ACHN (cell line): ENCODE data around the gene KCNJ5.
A peak's percentile ranks its signal among the peaks of the same experiment; 100 is the strongest.
"Not testable (repeated sequence)": the region's sequence is repeated elsewhere in the genome, so short reads cannot be mapped to it uniquely, and the experiment has no call there.

ENCODE experiments used
- DNase-seq: peaks from one replicate; pipeline ENCODE4 v3.0.0-alpha.2; 2015
- in situ Hi-C: cut with HindIII; loops from 2 replicates; pipeline ENCODE4 v1.10.0; 2017; ENCODE audit warnings: low sequenced_read_pairs, low pct_ligation_motif_present, low pct_unique_long_range_greater_than_20kb

Gene KCNJ5

GRCh38 chr11:128906185-128907050, 15.3 kb downstream of the KCNJ5 start:
- in situ Hi-C loops: no loop called here
- no peak for DNase-seq

- DNase-seq: no peak
- in situ Hi-C loops: no loop called here
Measured at GRCh38 chr11:128907585-128907984, 16.4 kb downstream of the KCNJ5 start.

- peak; percentile 69 for DNase-seq
Measured at GRCh38 chr11:128908391-128909246, 17.5 kb downstream of the KCNJ5 start.

DNA sequence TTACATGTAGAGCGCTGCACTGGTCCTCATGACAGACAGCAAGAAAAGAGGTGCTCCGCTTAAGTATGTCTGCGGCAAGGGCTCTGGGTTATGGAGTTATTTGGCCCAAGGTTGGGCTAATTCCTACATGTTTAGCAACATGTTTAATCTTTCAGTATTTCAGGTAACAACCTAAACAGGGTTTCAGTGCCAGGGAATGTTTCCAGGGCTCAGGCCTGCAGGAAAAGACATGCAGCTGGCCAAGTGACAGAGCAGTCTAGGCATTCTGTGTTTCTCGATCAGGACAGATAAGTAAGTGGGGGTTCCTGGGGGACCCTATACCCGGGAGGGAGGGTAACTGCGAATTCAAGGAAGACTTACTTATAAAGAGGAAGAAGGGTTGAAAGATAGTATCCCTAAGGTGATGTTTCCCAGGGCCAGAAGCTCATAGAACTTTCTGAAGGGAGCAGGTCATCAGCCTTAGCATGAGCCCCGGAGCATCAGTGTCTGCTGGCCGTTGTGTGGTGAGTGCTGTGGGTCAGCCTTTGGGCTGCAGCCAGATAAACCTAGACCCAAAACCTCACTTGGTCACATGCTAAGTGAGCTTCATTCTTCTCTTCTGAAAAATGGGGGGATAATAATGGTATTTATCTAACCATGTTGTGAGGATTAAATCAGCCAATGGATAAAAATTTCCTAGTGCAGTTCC, 18.4 kb downstream of the KCNJ5 start:
- in situ Hi-C loops: no loop called here
- DNase-seq: no peak

More at GRCh38 chr11:128908391-128909246, 17.5 kb downstream of the KCNJ5 start:
- in situ Hi-C loops: no loop called here

- DNase-seq: no peak
- in situ Hi-C loops: no loop called here
Measured at GRCh38 chr11:128910576-128910975, 19.4 kb downstream of the KCNJ5 start.

GRCh38 chr11:128911239-128911638, 20.1 kb downstream of the KCNJ5 start:
- in situ Hi-C loops: no loop called here
- DNase-seq: no peak

DNA sequence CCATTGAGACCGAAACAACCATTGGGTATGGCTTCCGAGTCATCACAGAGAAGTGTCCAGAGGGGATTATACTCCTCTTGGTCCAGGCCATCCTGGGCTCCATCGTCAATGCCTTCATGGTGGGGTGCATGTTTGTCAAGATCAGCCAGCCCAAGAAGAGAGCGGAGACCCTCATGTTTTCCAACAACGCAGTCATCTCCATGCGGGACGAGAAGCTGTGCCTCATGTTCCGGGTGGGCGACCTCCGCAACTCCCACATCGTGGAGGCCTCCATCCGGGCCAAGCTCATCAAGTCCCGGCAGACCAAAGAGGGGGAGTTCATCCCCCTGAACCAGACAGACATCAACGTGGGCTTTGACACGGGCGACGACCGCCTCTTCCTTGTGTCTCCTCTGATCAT, 20.5 kb downstream of the KCNJ5 start:
- in situ Hi-C loops: no loop called here

DNA sequence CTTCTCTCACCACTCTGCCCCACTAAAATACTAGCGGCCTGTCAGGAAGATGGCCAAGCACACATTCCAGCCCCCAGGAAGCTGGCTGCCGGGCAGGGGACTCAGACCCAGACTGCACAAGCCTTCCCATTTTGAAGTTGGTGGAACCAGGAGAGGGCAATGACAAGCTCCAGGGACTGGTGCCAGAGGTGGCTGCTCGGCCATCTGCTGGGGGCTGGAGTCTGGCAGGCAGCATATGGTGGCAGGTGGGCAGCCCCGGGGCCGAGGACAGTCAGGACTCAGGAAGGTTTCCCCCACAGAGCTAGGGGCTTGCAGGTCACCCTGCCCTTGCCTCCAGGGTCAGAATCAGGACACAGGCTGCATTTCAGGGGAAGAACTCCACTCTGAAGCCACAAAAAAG, 22.6 kb downstream of the KCNJ5 start:
- DNase-seq: no peak

More for the DNA sequence above, 20.5 kb downstream of the KCNJ5 start:
- no peak for DNase-seq

DNA sequence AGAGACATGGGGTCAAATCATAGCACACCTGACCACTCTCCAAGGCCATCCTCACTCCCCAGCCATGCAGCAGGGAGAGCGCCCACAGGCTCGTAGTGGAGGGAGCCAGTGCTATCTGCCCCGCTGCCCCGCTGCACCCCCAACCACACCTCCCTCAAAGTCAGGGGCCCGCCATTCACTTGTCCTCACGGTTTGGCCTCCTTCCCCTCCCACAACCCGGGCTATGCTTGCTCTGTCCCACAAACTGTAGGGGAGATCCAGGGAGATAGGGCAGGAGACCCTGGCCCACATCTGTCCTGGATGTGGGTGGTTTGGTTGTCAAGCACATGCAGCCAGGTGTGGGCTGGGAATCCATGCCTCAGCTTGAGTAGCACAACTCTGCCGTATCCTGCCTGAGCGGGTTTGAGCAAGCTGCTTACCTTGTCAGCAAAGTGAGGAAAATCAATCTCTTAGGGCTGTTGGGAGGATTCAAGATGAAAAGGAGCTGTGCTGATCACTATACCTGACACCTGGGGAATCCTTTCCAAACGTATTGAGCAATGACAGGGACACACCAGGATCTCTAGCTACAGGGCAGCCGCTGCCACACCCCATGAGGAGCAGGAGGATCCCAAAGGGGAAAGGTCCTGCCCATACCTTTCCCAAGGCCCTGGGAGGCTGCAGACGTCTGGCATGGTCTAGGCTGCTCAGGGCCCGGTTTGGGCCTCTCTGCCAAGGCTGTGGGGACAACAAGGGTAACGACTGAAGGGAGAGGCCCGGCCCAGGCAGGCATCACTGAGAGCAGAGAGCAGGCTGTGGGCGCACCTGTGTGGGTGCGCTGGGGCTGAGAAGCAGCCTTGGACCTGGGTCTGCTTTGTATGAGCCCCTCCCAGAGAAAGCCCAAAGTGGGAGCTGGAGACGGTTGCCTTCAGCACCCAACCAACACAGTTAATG, 23.3 kb downstream of the KCNJ5 start:
- no peak for DNase-seq

More for the DNA sequence above, 22.6 kb downstream of the KCNJ5 start:
- in situ Hi-C loops: no loop called here

DNA sequence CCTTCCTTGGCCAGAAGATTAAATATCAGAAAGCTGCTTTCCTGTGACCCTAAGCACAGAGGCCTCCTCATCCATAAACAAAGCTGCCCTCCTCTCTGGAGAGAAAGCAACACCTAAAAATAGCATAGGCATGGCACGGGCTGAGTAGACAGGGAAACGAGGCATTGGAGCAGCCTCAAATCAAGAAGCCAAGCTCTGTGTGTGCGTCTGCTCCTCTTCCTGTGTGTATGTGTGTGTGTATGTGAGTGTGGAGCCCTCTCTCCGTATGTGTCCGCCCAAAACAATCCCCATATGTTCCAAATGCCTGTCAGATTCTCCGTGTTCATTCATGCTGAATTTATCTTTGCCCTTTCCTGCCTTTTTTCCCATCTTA, 24.0 kb downstream of the KCNJ5 start:
- DNase-seq: no peak
- in situ Hi-C loops: no loop called here

More for the DNA sequence above, 23.3 kb downstream of the KCNJ5 start:
- in situ Hi-C loops: no loop called here

- no peak for DNase-seq
- in situ Hi-C loops: no loop called here
Measured at GRCh38 chr11:128916037-128916572, 24.9 kb downstream of the KCNJ5 start.

- in situ Hi-C loops: no loop called here
Measured at GRCh38 chr11:128916681-128917080, 25.5 kb downstream of the KCNJ5 start.

DNA sequence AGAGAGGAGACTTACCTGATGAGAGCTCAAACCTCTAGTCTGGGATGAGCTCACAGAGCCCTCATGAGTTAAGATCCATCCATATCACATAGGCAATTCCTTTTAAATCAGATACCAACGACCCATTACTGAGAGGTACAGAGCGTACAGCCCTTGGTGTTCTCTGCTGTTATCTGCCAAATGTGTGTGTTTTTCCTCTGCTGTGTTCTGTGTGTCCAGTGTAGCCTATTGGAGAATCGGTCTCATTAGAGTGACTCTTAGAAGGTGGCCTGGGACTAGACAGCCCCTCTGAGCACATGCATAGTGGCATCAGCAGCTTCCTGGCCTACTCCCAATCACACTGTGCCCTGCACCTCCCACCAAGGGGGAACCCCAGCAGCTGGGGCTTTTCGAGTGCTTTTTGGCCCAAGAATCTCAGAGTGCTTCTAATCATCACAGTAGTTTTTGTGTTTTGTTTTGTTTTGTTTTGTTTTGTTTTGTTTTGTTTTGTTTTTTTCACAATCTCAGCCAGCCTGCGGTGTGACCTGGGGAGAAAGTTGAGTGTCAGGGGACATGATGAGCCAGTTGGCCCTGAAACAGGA, 26.1 kb downstream of the KCNJ5 start:
- DNase-seq: no peak
- in situ Hi-C loops: no loop called here

More at GRCh38 chr11:128916681-128917080, 25.5 kb downstream of the KCNJ5 start:
- DNase-seq: no peak

DNA sequence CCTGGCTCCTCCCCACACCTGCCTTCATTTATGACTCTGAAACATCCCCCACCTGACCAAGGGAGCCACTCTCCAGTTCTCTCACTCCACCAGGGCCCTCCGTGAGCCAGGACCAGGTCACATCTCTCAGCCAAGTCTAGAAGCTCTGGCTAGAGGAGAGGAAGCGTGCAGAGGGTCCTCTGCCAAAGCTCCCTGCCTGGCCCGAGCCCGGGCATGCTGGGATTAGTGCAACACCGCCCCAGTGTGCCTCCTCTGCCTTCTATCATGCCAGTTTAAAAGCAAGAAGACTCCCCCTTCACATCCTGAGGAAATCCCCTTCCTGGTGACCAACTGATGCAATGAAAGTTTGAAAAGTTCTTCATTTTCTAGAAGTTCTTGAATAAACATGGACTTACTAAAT, 28.1 kb downstream of the KCNJ5 start:
- in situ Hi-C loops: no loop called here
- no peak for DNase-seq

DNA sequence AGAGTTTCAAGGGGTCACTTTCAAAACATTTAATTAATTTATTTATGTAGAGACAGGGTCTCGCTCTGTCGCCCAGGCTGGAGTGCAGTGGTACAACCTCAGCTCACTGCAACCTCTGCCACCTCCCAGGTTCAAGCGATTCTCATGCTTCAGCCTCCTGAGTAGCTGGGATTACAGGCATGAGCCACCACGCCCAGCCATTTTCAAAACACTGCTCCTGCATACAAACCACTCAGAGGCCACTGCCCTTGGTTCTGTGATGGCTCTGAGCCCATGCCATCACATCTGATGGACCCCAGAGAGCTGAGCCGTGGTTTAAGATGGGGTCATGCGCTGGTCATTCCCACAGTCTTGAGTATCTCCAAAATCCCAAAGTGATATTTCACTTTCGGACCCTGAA, 28.5 kb downstream of the KCNJ5 start:
- in situ Hi-C loops, DNase-seq: not testable (repeated sequence)

DNA sequence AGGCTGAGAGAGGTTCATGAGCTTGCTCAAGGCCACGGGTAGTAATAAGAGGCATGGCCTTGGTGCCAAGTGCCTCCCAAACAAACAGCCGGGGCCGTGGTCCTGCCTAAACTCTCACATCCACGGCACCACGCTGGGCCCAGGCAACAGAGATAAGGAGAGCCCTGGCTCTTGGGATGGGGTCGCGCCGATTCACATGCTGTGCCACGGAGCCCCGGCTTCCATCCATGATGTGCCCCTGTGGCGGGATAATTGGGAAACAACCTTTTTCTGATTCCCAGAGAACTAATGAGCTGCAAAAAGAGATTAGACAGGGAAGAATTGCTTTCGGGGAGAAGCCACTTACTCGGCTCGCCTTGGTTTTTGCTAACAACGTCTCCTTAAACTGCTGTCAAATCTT, 29.5 kb downstream of the KCNJ5 start:
- DNase-seq: no peak
- in situ Hi-C loops: no loop called here

DNA sequence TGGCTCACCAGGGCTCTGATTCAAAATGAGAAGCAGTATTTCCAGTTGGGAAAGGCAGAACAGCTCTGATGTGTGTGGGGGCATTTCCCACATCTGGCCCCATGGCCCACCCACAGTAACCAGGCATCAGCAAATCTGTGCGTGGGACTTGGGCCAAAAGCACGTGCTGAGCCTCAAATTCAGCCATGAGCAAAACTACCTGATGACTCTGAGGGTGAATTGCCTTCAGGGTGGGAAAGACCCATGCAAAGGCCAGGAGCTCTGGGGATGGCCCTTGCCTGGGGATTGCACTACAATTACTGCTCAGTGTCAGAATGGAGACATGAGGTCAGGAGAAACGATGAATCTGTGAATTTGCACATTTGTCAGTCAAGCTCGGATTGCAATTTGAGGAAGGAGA, 30.6 kb downstream of the KCNJ5 start:
- in situ Hi-C loops: no loop called here
- DNase-seq: no peak
